CD8-positive, alpha-beta memory T cell (primary cell): ENCODE measurements around the gene YLPM1. TPM values are rescaled to one million over a fixed set of nuclear protein-coding genes. Genes with fewer than 3 reads are reported as not detected.

ENCODE experiments used
- CTCF ChIA-PET: fragments of 350-600 bp; sonication (Branson Sonifier 250); formaldehyde crosslinking; loops from one replicate; lab custom pipeline; 2021; ENCODE audit warnings: antibody characterized with exemption; lab: Charles Lee
- POLR2A ChIA-PET: fragments of 350-600 bp; sonication (Branson Sonifier 250); formaldehyde crosslinking; loops from one replicate; lab custom pipeline; 2021; ENCODE audit warnings: antibody characterized with exemption; lab: Charles Lee
- DNase-seq, 5 donors: peaks; one replicate each; pipeline versions ENCODE4 v3.0.0 to v3.0.0-alpha.2; 2020 to 2022; ENCODE audit warnings: mixed read lengths in 1 of 5
- H3K27ac ChIP-seq: one replicate; pipeline ENCODE4 v1.7.0; 2013; ENCODE audit warnings: low read depth, mild to moderate bottlenecking, low read length, moderate library complexity
- H3K27me3 ChIP-seq: 2 replicates; pipeline ENCODE4 v1.7.0; 2013; ENCODE audit warnings: low read length, mild to moderate bottlenecking; ENCODE audit not compliant: insufficient read depth, poor library complexity, severe bottlenecking
- H3K36me3 ChIP-seq: 2 replicates; pipeline ENCODE4 v1.7.0; 2013; ENCODE audit warnings: mild to moderate bottlenecking, low read length, moderate library complexity; ENCODE audit not compliant: insufficient read depth
- H3K4me1 ChIP-seq: 2 replicates; pipeline ENCODE4 v1.7.0; 2013; ENCODE audit warnings: mild to moderate bottlenecking, low read length, moderate library complexity; ENCODE audit not compliant: insufficient read depth
- H3K4me3 ChIP-seq: 2 replicates; pipeline ENCODE4 v1.7.0; 2013; ENCODE audit warnings: mild to moderate bottlenecking, low read length
- H3K9me3 ChIP-seq: 2 replicates; pipeline ENCODE4 v1.7.0; 2013; ENCODE audit warnings: mild to moderate bottlenecking, low read length
- H3K27ac Mint-ChIP-seq, 8 donors: one replicate each; pipeline ENCODE4 v1.8.0; 2020 to 2021; ENCODE audit warnings: mixed read lengths in 8 of 8, mild to moderate bottlenecking in 6 of 8, inconsistent platforms in 3 of 8, moderate library complexity in 3 of 8
- H3K27me3 Mint-ChIP-seq, 2 donors: one replicate each; pipeline ENCODE4 v1.8.0; 2020 to 2021; ENCODE audit warnings: mixed read lengths in 2 of 2, mild to moderate bottlenecking in 1 of 2, moderate library complexity in 1 of 2
- H3K36me3 Mint-ChIP-seq, 3 donors: one replicate each; pipeline ENCODE4 v1.8.0; 2020 to 2021; ENCODE audit warnings: mixed read lengths in 3 of 3, inconsistent platforms in 1 of 3, mild to moderate bottlenecking in 1 of 3
- H3K4me1 Mint-ChIP-seq, 3 donors: one replicate each; pipeline ENCODE4 v1.8.0; 2020 to 2021; ENCODE audit warnings: mixed read lengths in 3 of 3, inconsistent platforms in 1 of 3, mild to moderate bottlenecking in 1 of 3
- H3K4me3 Mint-ChIP-seq, 7 donors: one replicate each; pipeline ENCODE4 v1.8.0; 2020 to 2021; ENCODE audit warnings: mixed read lengths in 7 of 7, mild to moderate bottlenecking in 6 of 7, moderate library complexity in 4 of 7, inconsistent platforms in 2 of 7
- H3K9me3 Mint-ChIP-seq, 5 donors: one replicate each; pipeline ENCODE4 v1.8.0; 2020 to 2022; ENCODE audit warnings: mixed read lengths in 5 of 5, mild to moderate bottlenecking in 3 of 5, moderate library complexity in 2 of 5, inconsistent platforms in 1 of 5
- polyA plus RNA-seq: library from polyadenylated mRNA; unstranded; fragments of 300-500 nt; fragmentation: Illumina TruSeq; gene quantifications from one replicate; pipeline ENCODE4 v1.2.3, GENCODE V29; 2021
- total RNA-seq, 2 experiments: library from RNA; stranded (reverse); gene quantifications; one replicate each; pipeline ENCODE4 v1.2.3, GENCODE V29; 2021

Gene YLPM1
- total and polyA plus RNA-seq, 3 experiments from 2014 or later = 16.9 to 53.8 (median 52.2) TPM

DNA sequence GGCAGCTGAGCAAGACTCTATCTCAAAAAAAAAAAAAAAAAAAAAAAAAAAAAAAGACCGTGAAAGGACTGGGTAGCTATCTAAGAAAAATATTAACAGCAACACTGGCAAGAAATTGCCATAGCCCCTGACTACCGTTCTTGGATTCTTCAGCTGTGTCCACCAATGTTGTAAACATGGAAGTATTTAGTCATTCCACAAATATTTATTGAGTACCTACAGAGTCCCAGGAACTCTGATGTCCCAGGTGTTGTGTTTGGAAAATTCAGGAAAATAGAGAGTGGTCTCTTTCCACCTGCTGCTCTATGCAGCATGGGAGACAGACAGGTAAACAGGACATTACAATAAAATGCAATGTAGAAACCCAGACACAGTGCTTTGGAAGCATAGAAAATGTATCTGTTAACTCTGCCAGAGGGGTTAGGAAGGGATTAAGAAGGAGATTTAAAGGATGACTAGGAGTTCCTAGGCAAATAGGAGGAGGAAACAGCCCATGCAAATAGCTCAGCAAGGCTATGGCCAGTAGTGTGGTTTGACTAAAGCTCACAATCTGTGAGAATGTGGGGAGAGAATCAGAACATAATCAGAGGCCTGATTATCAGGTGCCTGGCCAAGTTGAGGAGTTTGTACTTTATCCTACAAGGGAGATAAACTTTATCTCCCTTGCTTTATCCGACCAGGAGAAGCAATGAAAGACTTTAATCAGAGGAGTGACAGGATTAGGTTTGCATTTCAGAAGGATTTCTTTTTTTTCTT is 116.5 kb downstream of the YLPM1 start:
- no peaks in the 10 kb centered on the region for H3K9me3 Mint-ChIP-seq
- no peak for DNase-seq
- H3K4me1 Mint-ChIP-seq = peaks cover 55 to 72% (median 66%) of the 10 kb centered on the region in 3 donors
- peaks cover 0 to 1% of the 10 kb centered on the region in 2 donors for H3K27me3 Mint-ChIP-seq
- peak overlapping the region in 5 of 7 donors; percentile 7 to 85 (median 47) for H3K4me3 Mint-ChIP-seq
- Histone ChIP-seq H3K27me3 (no peaks in the 10 kb centered on the region), H3K36me3 (no peaks in the 10 kb centered on the region), H3K27ac (no peak overlapping the region), H3K4me1 (peaks cover 46% of the 10 kb centered on the region), H3K9me3 (no peaks in the 10 kb centered on the region), H3K4me3 (no peak overlapping the region)
- peaks cover 0 to 16% (median 0%) of the 10 kb centered on the region in 3 donors for H3K36me3 Mint-ChIP-seq
- peak overlapping the region in 7 of 8 donors; percentile 53 to 91 (median 75) for H3K27ac Mint-ChIP-seq
- ChIA-PET POLR2A (interaction anchor here (0.7 kb wide), 1 partner anchor 12 kb away, joined by 4 read pairs; no protein-coding TSS in a partner anchor), CTCF (interaction anchor here (1.1 to 12.1 kb wide), 6 partner anchors 9 to 50 kb away, joined by 3 to 125 read pairs (median 4); no protein-coding TSS in a partner anchor)

DNA sequence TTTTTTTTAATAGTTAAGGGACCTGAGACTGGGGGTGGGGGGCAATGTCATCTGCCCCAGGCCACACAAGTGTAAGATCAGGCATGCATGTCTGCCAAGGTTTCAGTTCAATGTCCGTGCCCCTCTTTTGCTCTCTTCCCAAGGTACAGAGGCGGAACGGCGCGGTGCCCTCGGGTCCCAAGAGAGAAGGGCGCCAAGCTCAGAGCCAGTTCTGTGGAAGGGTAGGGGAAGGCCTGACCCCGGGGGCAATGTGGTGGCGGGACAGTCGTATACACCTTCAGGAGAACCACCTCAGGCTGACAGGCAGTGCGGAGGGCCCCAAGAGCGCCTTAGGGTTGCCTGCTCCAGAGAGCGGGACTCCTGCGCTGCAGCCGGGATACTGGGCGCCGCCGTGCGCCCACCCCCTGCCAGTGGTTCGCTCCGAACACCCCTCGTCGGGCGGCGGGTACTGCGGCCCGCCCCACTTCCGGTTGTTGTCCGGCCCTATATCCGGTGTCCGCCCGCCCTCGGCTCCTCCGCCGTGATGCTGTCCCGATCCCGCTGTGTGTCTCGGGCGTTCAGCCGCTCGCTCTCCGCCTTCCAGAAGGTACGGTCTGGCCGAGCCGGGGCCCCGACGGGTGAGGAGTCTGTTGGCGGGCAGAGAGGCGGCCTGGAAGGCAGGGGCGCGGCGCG is 118.5 kb downstream of the YLPM1 start, which contains the start of gene DLST:
DLST (plus strand) TSS at position 486 of the 672 bp plus-strand sequence; CDS start at position 524, 38 bp downstream.
- Histone ChIP-seq H3K4me1 (peaks cover 39% of the 10 kb centered on the region), H3K36me3 (no peaks in the 10 kb centered on the region), H3K27ac (peak within 1 kb of the TSS; percentile 93), H3K4me3 (peak within 1 kb of the TSS; percentile 92), H3K9me3 (no peaks in the 10 kb centered on the region), H3K27me3 (no peaks in the 10 kb centered on the region)
- peaks cover 60 to 76% (median 71%) of the 10 kb centered on the region in 3 donors for H3K4me1 Mint-ChIP-seq
- H3K27ac Mint-ChIP-seq = peak within 1 kb of the TSS; percentile 91 to 100 (median 99)
- peaks cover 0 to 1% of the 10 kb centered on the region in 2 donors for H3K27me3 Mint-ChIP-seq
- ChIA-PET CTCF (interaction anchor here (1.0 to 12.1 kb wide), 7 partner anchors 9 to 272 kb away, joined by 3 to 125 read pairs (median 7); no protein-coding TSS in a partner anchor), POLR2A (interaction anchor here (0.7 to 2.1 kb wide), 3 partner anchors 14 to 244 kb away, joined by 5 to 14 read pairs (median 5); no protein-coding TSS in a partner anchor)
- peak; percentile 76 to 89 (median 81) for DNase-seq
- peak within 1 kb of the TSS; percentile 97 to 100 (median 99) for H3K4me3 Mint-ChIP-seq
- peaks cover 0 to 33% (median 2%) of the 10 kb centered on the region in 3 donors for H3K36me3 Mint-ChIP-seq
- no peaks in the 10 kb centered on the region for H3K9me3 Mint-ChIP-seq

DNA sequence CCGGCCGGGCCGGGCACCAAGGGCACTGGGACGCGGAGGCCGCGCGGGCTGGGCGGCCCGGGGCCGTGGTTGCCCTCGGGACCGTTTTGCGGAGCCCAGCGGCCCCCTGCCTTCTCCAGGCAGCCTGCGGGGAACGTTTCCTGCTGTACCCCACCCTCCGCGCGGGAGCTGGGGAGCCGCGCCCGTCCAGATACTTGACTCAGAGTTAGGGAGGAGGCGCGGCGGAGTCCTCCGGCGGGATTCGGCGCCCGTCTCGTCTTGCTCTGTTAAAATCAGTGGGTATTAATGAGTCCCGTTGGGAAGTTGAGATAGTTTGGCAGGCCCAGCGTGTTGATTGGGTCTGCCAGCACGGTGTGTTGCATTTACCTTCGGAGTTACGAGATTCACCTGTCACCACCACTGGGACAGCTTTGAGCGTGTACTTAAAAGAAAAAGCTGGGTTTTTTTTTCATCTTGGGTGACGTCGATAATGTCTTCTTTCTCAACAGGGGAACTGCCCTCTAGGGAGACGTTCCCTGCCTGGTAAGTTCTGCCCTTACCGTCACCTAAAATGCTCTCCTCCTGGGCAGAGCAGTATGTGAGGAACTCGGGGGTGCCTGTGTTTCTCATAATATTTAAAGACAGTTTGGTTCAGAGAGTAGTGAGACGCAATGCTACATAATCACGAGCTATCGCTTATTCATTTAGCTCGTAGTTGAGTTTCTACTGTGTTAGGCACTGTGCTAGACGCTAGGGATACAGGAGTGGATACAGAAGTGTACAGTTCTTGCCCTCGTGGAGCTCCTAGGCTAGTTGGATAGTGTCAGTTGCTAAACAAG is 119.2 kb downstream of the YLPM1 start:
- Mint-ChIP-seq H3K27me3 (no peaks in the 10 kb centered on the region), H3K36me3 (peaks cover 0 to 33% (median 2%) of the 10 kb centered on the region in 3 donors), H3K9me3 (no peaks in the 10 kb centered on the region), H3K27ac (peak overlapping the region; percentile 91 to 100 (median 99)), H3K4me3 (peak overlapping the region; percentile 97 to 100 (median 99)), H3K4me1 (peaks cover 60 to 81% (median 72%) of the 10 kb centered on the region in 3 donors)
- DNase-seq = peak; percentile 41 to 78 (median 67)
- H3K9me3 ChIP-seq = no peaks in the 10 kb centered on the region
- H3K27ac ChIP-seq = peak overlapping the region; percentile 93
- H3K36me3 ChIP-seq = no peaks in the 10 kb centered on the region
- peak overlapping the region; percentile 92 for H3K4me3 ChIP-seq
- H3K4me1 ChIP-seq = peaks cover 37% of the 10 kb centered on the region
- CTCF ChIA-PET = interaction anchor here (0.9 to 12.1 kb wide), 11 partner anchors 8 to 273 kb away, joined by 3 to 125 read pairs (median 6); no protein-coding TSS in a partner anchor
- no peaks in the 10 kb centered on the region for H3K27me3 ChIP-seq
- POLR2A ChIA-PET = interaction anchor here (0.7 to 2.1 kb wide), 5 partner anchors 14 to 264 kb away, joined by 3 to 14 read pairs (median 5); no protein-coding TSS in a partner anchor

Other genes starting within 250 kb of the YLPM1 start
- under 1 TPM; 0.24 to 0.42 TPM for gene LTBP2, start 151.1 kb upstream of the YLPM1 start, total RNA-seq
- 0.83 TPM for gene LTBP2, start 151.1 kb upstream of the YLPM1 start, polyA plus RNA-seq
- gene AREL1, start 50.2 kb upstream of the YLPM1 start, total RNA-seq = 10 to 100 TPM; 37.0 to 37.7 TPM
- gene AREL1, start 50.2 kb upstream of the YLPM1 start, polyA plus RNA-seq = 28.6 TPM
- 10 to 100 TPM; 87.2 to 88.6 TPM for gene FCF1, start 50.2 kb upstream of the YLPM1 start, total RNA-seq
- 33.0 TPM for gene FCF1, start 50.2 kb upstream of the YLPM1 start, polyA plus RNA-seq
- gene PROX2, start 112.8 kb downstream of the YLPM1 start, total RNA-seq = under 1 TPM; 0.24 to 0.33 TPM
- gene PROX2, start 112.8 kb downstream of the YLPM1 start, polyA plus RNA-seq = not detected
- gene DLST, start 118.6 kb downstream of the YLPM1 start, total RNA-seq = 100 to 1,000 TPM; 160 to 161 TPM
- gene DLST, start 118.6 kb downstream of the YLPM1 start, polyA plus RNA-seq = 8.8 TPM
- gene RPS6KL1, start 159.9 kb downstream of the YLPM1 start, total RNA-seq = 1 to 10 TPM; 4.8 to 5.0 TPM
- gene RPS6KL1, start 159.9 kb downstream of the YLPM1 start, polyA plus RNA-seq = not detected
- gene PGF, start 192.3 kb downstream of the YLPM1 start, total RNA-seq = under 1 TPM in 1 of 2 experiments, not detected in 1; 0.29 TPM
- not detected for gene PGF, start 192.3 kb downstream of the YLPM1 start, polyA plus RNA-seq
- 10 to 100 TPM; 57.4 to 66.7 TPM for gene EIF2B2, start 239.6 kb downstream of the YLPM1 start, total RNA-seq
- gene EIF2B2, start 239.6 kb downstream of the YLPM1 start, polyA plus RNA-seq = 28.3 TPM